Adrenal gland (tissue), 5 donors: Measurements from ENCODE around the gene OVAAL.

Experiments
- POLR2A ChIP-seq, 2 donors: fragments of 450-650 bp; IDR thresholded peaks; one replicate each; pipeline ENCODE4 v1.6.1; 2017; ENCODE audit warnings: antibody characterized with exemption in 2 of 2, mild to moderate bottlenecking in 2 of 2, moderate library complexity in 1 of 2
- TF ChIP-seq, protein P1 (sequence below), 6 experiments: fragments of 450-650 bp in 4 of 6; fragments of 200-600 bp in 2 of 6; sonication (generic) in 1 of 6; IDR thresholded peaks; 1 replicate in 5 of 6; 2 replicates in 1 of 6; pipeline versions ENCODE4 v1.5.1 to v1.8.0; 2016 to 2021; ENCODE audit warnings: antibody characterized with exemption in 6 of 6, mild to moderate bottlenecking in 2 of 6, moderate library complexity in 1 of 6
- donor health status: DM: no; HTN: no; CAD: no.

DNA sequence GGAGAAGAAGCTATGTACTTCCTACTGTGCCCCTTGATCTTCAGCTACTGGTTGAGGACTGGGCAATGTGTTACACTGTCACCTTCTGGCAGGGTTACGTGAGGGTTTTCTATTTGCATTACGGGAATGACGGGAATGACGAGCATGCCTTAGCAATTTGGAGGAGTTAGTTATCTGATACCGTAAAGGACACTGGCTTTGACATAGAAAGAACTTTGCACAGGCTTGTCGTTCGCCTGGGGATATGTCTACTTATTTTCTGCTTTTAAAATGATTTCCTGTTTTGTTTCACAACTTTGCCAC is 36.6 kb upstream of the OVAAL start:
- TF ChIP-seq, protein P1, sequence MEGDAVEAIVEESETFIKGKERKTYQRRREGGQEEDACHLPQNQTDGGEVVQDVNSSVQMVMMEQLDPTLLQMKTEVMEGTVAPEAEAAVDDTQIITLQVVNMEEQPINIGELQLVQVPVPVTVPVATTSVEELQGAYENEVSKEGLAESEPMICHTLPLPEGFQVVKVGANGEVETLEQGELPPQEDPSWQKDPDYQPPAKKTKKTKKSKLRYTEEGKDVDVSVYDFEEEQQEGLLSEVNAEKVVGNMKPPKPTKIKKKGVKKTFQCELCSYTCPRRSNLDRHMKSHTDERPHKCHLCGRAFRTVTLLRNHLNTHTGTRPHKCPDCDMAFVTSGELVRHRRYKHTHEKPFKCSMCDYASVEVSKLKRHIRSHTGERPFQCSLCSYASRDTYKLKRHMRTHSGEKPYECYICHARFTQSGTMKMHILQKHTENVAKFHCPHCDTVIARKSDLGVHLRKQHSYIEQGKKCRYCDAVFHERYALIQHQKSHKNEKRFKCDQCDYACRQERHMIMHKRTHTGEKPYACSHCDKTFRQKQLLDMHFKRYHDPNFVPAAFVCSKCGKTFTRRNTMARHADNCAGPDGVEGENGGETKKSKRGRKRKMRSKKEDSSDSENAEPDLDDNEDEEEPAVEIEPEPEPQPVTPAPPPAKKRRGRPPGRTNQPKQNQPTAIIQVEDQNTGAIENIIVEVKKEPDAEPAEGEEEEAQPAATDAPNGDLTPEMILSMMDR (IDR thresholded peaks at IDR 0.05), result no peak
- TF ChIP-seq POLR2A (IDR thresholded peaks at IDR 0.05), result no peak
